Breast epithelium (tissue), 3 donors: ENCODE data around the gene SLC44A1.

Source experiments
- CTCF ChIP-seq, 3 donors: fragments of 450-650 bp; IDR thresholded peaks; one replicate each; pipeline ENCODE4 v1.5.1; 2016 to 2017; ENCODE audit warnings: antibody characterized with exemption in 3 of 3, mild to moderate bottlenecking in 3 of 3, moderate library complexity in 3 of 3
- POLR2A ChIP-seq: fragments of 450-650 bp; IDR thresholded peaks from one replicate; pipeline ENCODE4 v1.6.1; 2016; ENCODE audit warnings: antibody characterized with exemption, mild to moderate bottlenecking, moderate library complexity

- TF ChIP-seq CTCF (IDR thresholded peaks at IDR 0.05): no peak
- no peak for TF ChIP-seq POLR2A
Measured at GRCh38 chr9:105242557-105242956, 1.9 kb upstream of the SLC44A1 start.
